Lower lobe of right lung (tissue), 2 donors: ENCODE measurements around the gene SETD1B. TPM values are rescaled to one million over a fixed set of nuclear protein-coding genes. Genes with fewer than 3 reads are reported as not detected.
A peak's percentile ranks its signal among the peaks of the same experiment; 100 is the strongest.
"Not testable (repeated sequence)": the region's sequence is repeated elsewhere in the genome, so short reads cannot be mapped to it uniquely, and the experiment has no call there.

Experiments used
- ATAC-seq, 2 donors: fragments of 200-7000 bp; cut with Tn5 transposase; one replicate each; pipeline ENCODE4 v1.9.1; 2020 to 2022; ENCODE audit warnings: mild to moderate bottlenecking in 2 of 2, moderate library complexity in 2 of 2
- DNase-seq: peaks from one replicate; pipeline ENCODE4 v3.0.0-alpha.2; 2020
- H3K27ac ChIP-seq: fragments of 200-600 bp; one replicate; pipeline ENCODE4 v1.8.0; 2022
- H3K27me3 ChIP-seq: fragments of 200-600 bp; one replicate; pipeline ENCODE4 v1.8.0; 2022; ENCODE audit warnings: low read depth
- H3K36me3 ChIP-seq: fragments of 200-600 bp; one replicate; pipeline ENCODE4 v1.8.0; 2022; ENCODE audit warnings: mild to moderate bottlenecking
- H3K4me1 ChIP-seq: fragments of 200-600 bp; one replicate; pipeline ENCODE4 v1.8.0; 2022
- H3K4me3 ChIP-seq: fragments of 200-600 bp; one replicate; pipeline ENCODE4 v1.8.0; 2022; ENCODE audit warnings: mild to moderate bottlenecking
- H3K9me3 ChIP-seq: fragments of 200-600 bp; one replicate; pipeline ENCODE4 v1.8.0; 2022
- CTCF ChIP-seq: fragments of 200-600 bp; IDR thresholded peaks from one replicate; pipeline ENCODE4 v1.8.0; 2022; ENCODE audit warnings: antibody characterized with exemption, mild to moderate bottlenecking
- intact Hi-C: fragments of 100-400 bp; cut with DNase I; formaldehyde crosslinking; loops from one replicate; pipeline ENCODE4 v1.11.0; 2022
- long read RNA-seq: library from polyadenylated mRNA; unstranded; transcript quantifications from one replicate; pipeline ENCODE4 v2.0.0, GENCODE V29; 2021
- total RNA-seq: library from RNA; stranded (reverse); fragmentation: NEBNext Ultra II Directional; extraction: Animal tissue kit (Norgen Biotek cat#: 25700); gene quantifications from one replicate; pipeline ENCODE4 v1.2.1, GENCODE V29; 2021
- donor health status: DM: no; HTN: yes; CAD: no; lungs with severe emphysema.

SETD1B gene
- total RNA-seq = 19.7 TPM
- long read RNA-seq, partial matches to known transcripts = 3 of 15 reads
- long read RNA-seq, other reads (novel, unspliced or antisense) = 12 of 15 reads

- no peak for TF ChIP-seq CTCF
- intact Hi-C loops = no loop called here
- peak within 1 kb of the TSS; percentile 100 for H3K27ac ChIP-seq
- ATAC-seq (peak; percentile 9 to 32), DNase-seq (peak; percentile 77)
- peaks cover 34% of the 10 kb centered on the region for H3K4me1 ChIP-seq
- peaks cover 21% of the 10 kb centered on the region for H3K36me3 ChIP-seq
- peak within 1 kb of the TSS; percentile 85 for H3K4me3 ChIP-seq
- no peaks in the 10 kb centered on the region for H3K27me3 ChIP-seq
- H3K9me3 ChIP-seq = no peaks in the 10 kb centered on the region
These were observed at the start of gene SETD1B for GRCh38 chr12:121803861-121804416. Gene SETD1B (plus strand): TSS chr12:121804009. CDS start chr12:121804738, 729 bp downstream.

- TF ChIP-seq CTCF = no peak
- H3K27ac ChIP-seq = no peak overlapping the region
- H3K27me3 ChIP-seq = no peaks in the 10 kb centered on the region
- peaks cover 5% of the 10 kb centered on the region for H3K4me1 ChIP-seq
- DNase-seq (no peak), ATAC-seq (no peak)
- H3K36me3 ChIP-seq = peaks cover 3% of the 10 kb centered on the region
- H3K4me3 ChIP-seq = no peak overlapping the region
- intact Hi-C loops = no loop called here
- no peaks in the 10 kb centered on the region for H3K9me3 ChIP-seq
These were observed 49.0 kb upstream of the SETD1B start for GRCh38 chr12:121754836-121755235.

- H3K9me3 ChIP-seq = no peaks in the 10 kb centered on the region
- intact Hi-C loops = no loop called here
- no peak for TF ChIP-seq CTCF
- H3K4me3 ChIP-seq = no peak overlapping the region
- no peaks in the 10 kb centered on the region for H3K27me3 ChIP-seq
- H3K36me3 ChIP-seq = no peaks in the 10 kb centered on the region
- H3K27ac ChIP-seq = no peak overlapping the region
- DNase-seq (no peak), ATAC-seq (no peak)
- H3K4me1 ChIP-seq = peaks cover 5% of the 10 kb centered on the region
These were observed 48.2 kb upstream of the SETD1B start for GRCh38 chr12:121755591-121755990.

GRCh38 chr12:121758536-121758935 is 45.3 kb upstream of the SETD1B start:
- DNase-seq, ATAC-seq, intact Hi-C loops, H3K36me3 ChIP-seq, H3K4me1 ChIP-seq, H3K27ac ChIP-seq, H3K4me3 ChIP-seq, H3K27me3 ChIP-seq, H3K9me3 ChIP-seq: not testable (repeated sequence)

GRCh38 chr12:121762269-121762668 is 41.5 kb upstream of the SETD1B start:
- Histone ChIP-seq H3K4me1 (no peaks in the 10 kb centered on the region), H3K4me3 (no peak overlapping the region), H3K9me3 (no peaks in the 10 kb centered on the region), H3K27me3 (no peaks in the 10 kb centered on the region), H3K36me3 (no peaks in the 10 kb centered on the region), H3K27ac (no peak overlapping the region)
- no peak for TF ChIP-seq CTCF
- DNase-seq (no peak), ATAC-seq (peak; percentile 12 to 31)
- intact Hi-C loops = no loop called here

- ATAC-seq = no peak
- intact Hi-C loops = no loop called here
- no peak for DNase-seq
These were observed 39.0 kb upstream of the SETD1B start for GRCh38 chr12:121764808-121765207.

More at GRCh38 chr12:121764808-121765207, 39.0 kb upstream of the SETD1B start:
- Histone ChIP-seq H3K4me3 (no peak overlapping the region), H3K9me3 (no peaks in the 10 kb centered on the region), H3K36me3 (no peaks in the 10 kb centered on the region), H3K4me1 (no peaks in the 10 kb centered on the region), H3K27me3 (no peaks in the 10 kb centered on the region), H3K27ac (no peak overlapping the region)
- TF ChIP-seq CTCF = no peak
